Breast epithelium (tissue), 4 donors: Measurements from ENCODE around the gene RP9. TPM values are rescaled to one million over a fixed set of nuclear protein-coding genes. Genes with fewer than 3 reads are reported as not detected.

ENCODE experiments used
- DNase-seq, 2 donors: peaks; one replicate each; pipeline ENCODE4 v3.0.0-alpha.2; 2019; ENCODE audit warnings: low spot score in 2 of 2
- H3K27ac ChIP-seq, 2 donors: fragments of 200-600 bp; sonication (generic) in 1 of 2; one replicate each; pipeline ENCODE4 v1.5.1; 2016 to 2019; ENCODE audit warnings: mild to moderate bottlenecking in 1 of 2
- H3K27me3 ChIP-seq, 2 donors: fragments of 200-600 bp; sonication (generic) in 1 of 2; one replicate each; pipeline versions ENCODE4 v1.5.1 to v1.6.0; 2017 to 2019; ENCODE audit warnings: control low read depth in 1 of 2, mild to moderate bottlenecking in 1 of 2
- H3K36me3 ChIP-seq: fragments of 200-600 bp; one replicate; pipeline ENCODE4 v1.5.1; 2019
- H3K4me1 ChIP-seq, 2 donors: fragments of 200-600 bp; sonication (generic); one replicate each; pipeline ENCODE4 v1.5.1; 2016 to 2019; ENCODE audit warnings: control low read depth in 1 of 2
- H3K4me3 ChIP-seq, 3 donors: fragments of 200-600 bp; sonication (generic); 1 replicate in 2 of 3; 2 replicates in 1 of 3; pipeline ENCODE4 v1.5.1; 2016 to 2019; ENCODE audit warnings: mild to moderate bottlenecking in 3 of 3, moderate library complexity in 2 of 3
- H3K9me3 ChIP-seq, 2 donors: fragments of 200-600 bp; sonication (generic) in 1 of 2; one replicate each; pipeline ENCODE4 v1.5.1; 2016 to 2019; ENCODE audit warnings: control low read depth in 1 of 2
- CTCF ChIP-seq, 3 donors: fragments of 450-650 bp; IDR thresholded peaks; one replicate each; pipeline ENCODE4 v1.5.1; 2016 to 2017; ENCODE audit warnings: antibody characterized with exemption in 3 of 3, mild to moderate bottlenecking in 3 of 3, moderate library complexity in 3 of 3
- POLR2A ChIP-seq: fragments of 450-650 bp; IDR thresholded peaks from one replicate; pipeline ENCODE4 v1.6.1; 2016; ENCODE audit warnings: antibody characterized with exemption, mild to moderate bottlenecking, moderate library complexity
- POLR2AphosphoS5 ChIP-seq, 3 donors: sonication (generic); formaldehyde crosslinking; IDR thresholded peaks; one replicate each; pipeline ENCODE4 v1.6.1; 2017; ENCODE audit warnings: antibody characterized with exemption in 3 of 3
- intact Hi-C: fragments of 100-400 bp; cut with DNase I; formaldehyde crosslinking; loops from one replicate; pipeline ENCODE4 v1.15.1; 2023; ENCODE audit warnings: low total_unique reads
- total RNA-seq, 3 donors: library from RNA; depleted of rRNA; stranded (reverse); fragments of >200 nt; gene quantifications; one replicate each; pipeline ENCODE4 v1.1.0, GENCODE V29; 2016

The RP9 gene
- 10 to 100 TPM in 2 of 3 donors, 1 to 10 TPM in 1; 8.5 to 17.0 (median 13.4) TPM for total RNA-seq

GRCh38 chr7:33109005-33109757, at the start of gene RP9:
RP9 (minus strand) TSS chr7:33109404; CDS start chr7:33109372, 32 bp downstream.
- H3K9me3 ChIP-seq: no peaks in the 10 kb centered on the region
- no peaks in the 10 kb centered on the region for H3K36me3 ChIP-seq
- H3K27me3 ChIP-seq: no peaks in the 10 kb centered on the region
- TF ChIP-seq CTCF (IDR thresholded peaks at IDR 0.05) (peak in 1 of 3 donors; percentile 68), POLR2A (no peak)
- H3K4me1 ChIP-seq: peaks cover 3 to 16% of the 10 kb centered on the region in 2 donors
- peak within 1 kb of the TSS; percentile 68 to 77 for H3K27ac ChIP-seq
- H3K4me3 ChIP-seq: peak within 1 kb of the TSS; percentile 90 to 97 (median 97)
- intact Hi-C loops: no loop called here
- DNase-seq: peak; percentile 24 to 62

- Histone ChIP-seq H3K27ac (peak overlapping the region; percentile 9 to 13), H3K36me3 (no peaks in the 10 kb centered on the region), H3K27me3 (no peaks in the 10 kb centered on the region), H3K4me3 (no peak overlapping the region), H3K9me3 (no peaks in the 10 kb centered on the region), H3K4me1 (no peaks in the 10 kb centered on the region)
- DNase-seq: no peak
- intact Hi-C loops: no loop called here
- TF ChIP-seq POLR2A: no peak
- no peak for TF ChIP-seq POLR2AphosphoS5 (IDR thresholded peaks at IDR 0.05)
- TF ChIP-seq CTCF (IDR thresholded peaks at IDR 0.05): no peak
Measured at GRCh38 chr7:33157781-33158180, 48.6 kb upstream of the RP9 start.

- TF ChIP-seq POLR2A (no peak), POLR2AphosphoS5 (IDR thresholded peaks at IDR 0.05) (no peak), CTCF (IDR thresholded peaks at IDR 0.05) (no peak)
- H3K27me3 ChIP-seq: no peaks in the 10 kb centered on the region
- H3K27ac ChIP-seq: peak overlapping the region; percentile 9 to 13
- no peaks in the 10 kb centered on the region for H3K36me3 ChIP-seq
- no peaks in the 10 kb centered on the region for H3K4me1 ChIP-seq
- H3K9me3 ChIP-seq: no peaks in the 10 kb centered on the region
- intact Hi-C loops: no loop called here
- no peak for DNase-seq
- no peak overlapping the region for H3K4me3 ChIP-seq
Measured at GRCh38 chr7:33157311-33157710, 48.1 kb upstream of the RP9 start.

- Histone ChIP-seq H3K27me3 (no peaks in the 10 kb centered on the region), H3K27ac (no peak overlapping the region), H3K36me3 (no peaks in the 10 kb centered on the region), H3K4me3 (no peak overlapping the region), H3K4me1 (no peaks in the 10 kb centered on the region), H3K9me3 (no peaks in the 10 kb centered on the region)
- intact Hi-C loops: no loop called here
- TF ChIP-seq POLR2A: no peak
- TF ChIP-seq CTCF (IDR thresholded peaks at IDR 0.05): no peak
- TF ChIP-seq POLR2AphosphoS5 (IDR thresholded peaks at IDR 0.05): no peak
- DNase-seq: no peak
Measured at GRCh38 chr7:33156441-33156840, 47.2 kb upstream of the RP9 start.

- H3K4me3 ChIP-seq: no peak overlapping the region
- H3K36me3 ChIP-seq: no peaks in the 10 kb centered on the region
- TF ChIP-seq CTCF (IDR thresholded peaks at IDR 0.05) (no peak), POLR2A (no peak), POLR2AphosphoS5 (IDR thresholded peaks at IDR 0.05) (no peak)
- H3K4me1 ChIP-seq: no peaks in the 10 kb centered on the region
- no peak for DNase-seq
- intact Hi-C loops: no loop called here
- H3K27me3 ChIP-seq: no peaks in the 10 kb centered on the region
- no peaks in the 10 kb centered on the region for H3K9me3 ChIP-seq
- no peak overlapping the region for H3K27ac ChIP-seq
Measured at GRCh38 chr7:33155811-33156210, 46.6 kb upstream of the RP9 start.
